HUES6 (cell line): ENCODE measurements around the gene NIT2.
A peak's percentile ranks its signal among the peaks of the same experiment; 100 is the strongest.
"Not testable (repeated sequence)": the region's sequence is repeated elsewhere in the genome, so short reads cannot be mapped to it uniquely, and the experiment has no call there.

Source experiments
- H3K27ac ChIP-seq: 2 replicates; pipeline ENCODE4 v1.7.0; 2013; ENCODE audit warnings: low read depth, mild to moderate bottlenecking, low read length, inconsistent platforms
- H3K27me3 ChIP-seq: 2 replicates; pipeline ENCODE4 v1.6.1; 2013; ENCODE audit warnings: low read length; ENCODE audit not compliant: control insufficient read depth, insufficient read depth
- H3K36me3 ChIP-seq: 2 replicates; pipeline ENCODE4 v1.6.1; 2013; ENCODE audit warnings: low read length; ENCODE audit not compliant: control insufficient read depth, insufficient read depth
- H3K4me1 ChIP-seq: 2 replicates; pipeline ENCODE4 v1.6.1; 2013; ENCODE audit warnings: low read length; ENCODE audit not compliant: control insufficient read depth, insufficient read depth
- H3K4me3 ChIP-seq: 2 replicates; pipeline ENCODE4 v1.5.1; 2013; ENCODE audit warnings: low read depth, low read length
- H3K9ac ChIP-seq: one replicate; pipeline ENCODE4 v1.6.1; 2013; ENCODE audit warnings: mild to moderate bottlenecking, low read length
- H3K9me3 ChIP-seq: 2 replicates; pipeline ENCODE4 v1.6.1; 2013; ENCODE audit warnings: low read depth, low read length; ENCODE audit not compliant: control insufficient read depth, insufficient read depth

NIT2 gene

DNA sequence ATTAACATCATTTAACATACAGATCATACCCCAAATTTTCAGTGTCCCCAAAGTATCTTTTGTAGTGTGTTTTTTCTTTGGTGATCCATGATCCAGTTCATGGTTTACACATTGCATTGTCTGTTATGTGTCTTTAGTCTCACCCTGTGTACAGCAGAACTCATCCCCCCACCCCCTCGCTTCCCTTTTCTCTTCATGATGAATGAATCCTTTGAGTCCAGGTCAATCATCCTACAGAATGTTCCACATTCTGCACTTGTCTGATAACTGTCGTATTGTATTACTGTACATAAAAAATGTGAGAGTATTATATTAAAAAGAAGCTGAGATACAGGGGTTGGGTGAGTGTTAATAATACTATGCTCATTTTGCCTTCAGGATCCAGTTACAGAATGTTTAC, 14.6 kb upstream of the NIT2 start:
- no peak overlapping the region for H3K4me3 ChIP-seq
- no peaks in the 10 kb centered on the region for H3K27me3 ChIP-seq
- peaks cover 64% of the 10 kb centered on the region for H3K36me3 ChIP-seq
- H3K9me3 ChIP-seq: no peaks in the 10 kb centered on the region
- no peaks in the 10 kb centered on the region for H3K4me1 ChIP-seq
- no peak overlapping the region for H3K27ac ChIP-seq
- H3K9ac ChIP-seq: no peak overlapping the region

DNA sequence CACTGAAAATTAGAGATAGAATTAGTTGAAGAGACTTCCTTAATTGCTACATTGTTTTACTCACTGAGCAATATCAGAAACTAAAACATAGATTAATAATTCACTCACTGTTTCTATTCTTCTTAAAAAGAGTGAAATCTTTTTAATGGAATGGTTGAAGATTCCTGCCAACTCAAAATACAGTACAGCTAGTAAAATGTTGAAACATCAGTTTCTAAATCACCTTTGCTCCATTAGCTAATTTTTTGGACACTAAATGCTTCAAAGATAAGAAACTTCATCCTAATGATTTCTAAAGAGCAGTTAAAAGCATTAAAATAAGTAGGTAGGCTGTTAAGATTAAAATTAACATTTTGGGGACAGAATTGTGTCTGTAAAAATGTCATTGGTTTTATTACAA, 10.5 kb upstream of the NIT2 start:
- H3K9ac ChIP-seq: no peak overlapping the region
- no peaks in the 10 kb centered on the region for H3K9me3 ChIP-seq
- no peaks in the 10 kb centered on the region for H3K27me3 ChIP-seq
- no peak overlapping the region for H3K4me3 ChIP-seq
- no peaks in the 10 kb centered on the region for H3K4me1 ChIP-seq
- peaks cover 47% of the 10 kb centered on the region for H3K36me3 ChIP-seq
- no peak overlapping the region for H3K27ac ChIP-seq

DNA sequence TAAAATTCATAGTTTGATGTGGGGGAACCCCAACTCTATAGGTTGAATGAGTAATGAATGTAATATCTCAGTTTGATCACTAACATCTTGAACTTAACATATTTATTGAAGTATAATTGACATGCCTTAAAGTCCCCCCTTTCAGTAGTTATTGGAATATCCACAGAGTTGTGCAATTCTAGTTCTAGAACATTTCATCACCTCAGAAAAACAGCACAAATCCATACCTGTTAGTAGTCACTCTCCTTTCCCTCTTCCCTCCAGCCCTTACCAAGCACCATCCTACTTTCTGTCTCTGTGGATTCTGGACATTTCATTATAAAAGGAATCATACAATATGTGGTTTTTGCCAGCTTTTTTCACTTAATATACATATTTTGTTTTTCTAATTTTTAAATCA, 8.7 kb upstream of the NIT2 start:
- Histone ChIP-seq H3K36me3 (peaks cover 35% of the 10 kb centered on the region), H3K4me1 (no peaks in the 10 kb centered on the region), H3K27me3 (no peaks in the 10 kb centered on the region), H3K9ac (no peak overlapping the region), H3K9me3 (no peaks in the 10 kb centered on the region), H3K27ac (no peak overlapping the region), H3K4me3 (no peak overlapping the region)

DNA sequence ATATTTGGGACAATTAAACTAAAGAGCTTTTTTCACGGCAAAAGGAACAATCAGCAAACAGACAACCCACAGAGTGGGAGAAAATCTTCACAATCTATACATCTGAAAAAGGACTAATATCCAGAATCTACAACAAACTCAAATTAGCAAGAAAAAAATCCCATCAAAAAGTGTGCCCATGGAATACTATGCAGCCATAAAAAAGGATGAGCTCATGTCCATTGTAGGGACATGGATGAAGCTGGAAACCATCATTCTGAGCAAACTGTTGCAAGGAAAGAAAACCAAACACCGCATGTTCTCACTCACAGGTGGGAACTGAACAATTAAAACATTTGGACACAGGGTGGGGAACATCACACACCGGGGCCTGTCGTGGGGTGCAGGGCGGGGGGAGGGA, 7.2 kb upstream of the NIT2 start:
- H3K9ac ChIP-seq, H3K27me3 ChIP-seq, H3K27ac ChIP-seq, H3K9me3 ChIP-seq, H3K4me1 ChIP-seq, H3K4me3 ChIP-seq: not testable (repeated sequence)
- peaks cover 26% of the 10 kb centered on the region for H3K36me3 ChIP-seq

DNA sequence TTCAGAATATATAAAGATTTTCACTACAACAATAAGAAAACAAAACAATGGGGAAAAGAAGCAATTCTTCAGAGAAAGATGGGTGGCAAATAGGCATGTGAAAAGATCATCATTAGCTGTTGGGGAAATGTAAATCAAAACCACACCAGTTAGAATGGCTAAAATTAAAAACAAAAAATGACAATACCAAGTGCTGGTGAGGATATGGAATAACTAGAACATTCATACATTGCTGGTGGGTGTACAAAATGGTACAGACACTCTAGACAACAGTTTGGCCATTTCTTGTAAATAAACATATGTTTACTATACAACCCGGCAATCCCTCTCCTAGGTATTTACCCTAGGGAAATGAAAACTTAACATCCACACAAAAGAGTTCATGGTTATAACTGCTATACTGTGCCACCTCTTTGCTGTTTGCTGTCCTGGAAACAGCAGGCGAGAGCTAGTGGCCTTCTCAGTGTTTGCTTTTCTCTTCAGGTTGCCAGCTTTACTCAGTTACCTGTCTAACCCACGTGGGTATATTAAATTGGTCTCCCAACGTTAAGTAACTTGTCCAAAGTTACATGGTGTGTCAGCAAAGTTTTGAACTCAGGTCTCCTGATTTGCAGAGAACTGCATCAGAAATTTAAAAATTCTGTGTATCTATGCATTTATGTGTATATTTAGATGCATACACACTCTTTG, 4.6 kb upstream of the NIT2 start:
- no peak overlapping the region for H3K27ac ChIP-seq
- H3K9me3 ChIP-seq: no peaks in the 10 kb centered on the region
- peaks cover 11% of the 10 kb centered on the region for H3K36me3 ChIP-seq
- no peak overlapping the region for H3K9ac ChIP-seq
- H3K4me3 ChIP-seq: no peak overlapping the region
- no peaks in the 10 kb centered on the region for H3K27me3 ChIP-seq
- H3K4me1 ChIP-seq: peaks cover under 1% of the 10 kb centered on the region

DNA sequence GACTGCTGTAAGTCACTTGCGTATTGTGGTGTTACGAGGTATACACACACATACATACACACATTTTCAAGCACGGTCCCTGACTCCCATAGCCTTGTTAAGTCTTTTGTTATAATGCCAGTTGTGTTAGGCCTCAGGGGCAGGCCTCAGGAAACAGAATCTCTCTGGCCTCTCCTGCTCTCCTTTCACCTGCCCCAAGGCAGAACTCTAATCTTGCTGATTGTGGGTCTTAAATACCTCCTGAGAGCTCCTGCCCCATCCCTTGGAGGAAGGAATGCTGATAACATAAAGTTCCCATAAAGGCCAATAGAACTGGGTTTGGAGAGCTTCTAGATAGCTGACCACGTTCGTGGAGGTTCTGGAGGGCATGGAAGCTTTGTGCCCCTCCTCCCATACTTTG, 3.9 kb upstream of the NIT2 start:
- H3K9ac ChIP-seq: no peak overlapping the region
- no peaks in the 10 kb centered on the region for H3K9me3 ChIP-seq
- no peak overlapping the region for H3K27ac ChIP-seq
- no peak overlapping the region for H3K4me3 ChIP-seq
- H3K36me3 ChIP-seq: peaks cover 5% of the 10 kb centered on the region; the same call in 1 of the 2 replicates
- no peaks in the 10 kb centered on the region for H3K27me3 ChIP-seq
- peaks cover 8% of the 10 kb centered on the region for H3K4me1 ChIP-seq

DNA sequence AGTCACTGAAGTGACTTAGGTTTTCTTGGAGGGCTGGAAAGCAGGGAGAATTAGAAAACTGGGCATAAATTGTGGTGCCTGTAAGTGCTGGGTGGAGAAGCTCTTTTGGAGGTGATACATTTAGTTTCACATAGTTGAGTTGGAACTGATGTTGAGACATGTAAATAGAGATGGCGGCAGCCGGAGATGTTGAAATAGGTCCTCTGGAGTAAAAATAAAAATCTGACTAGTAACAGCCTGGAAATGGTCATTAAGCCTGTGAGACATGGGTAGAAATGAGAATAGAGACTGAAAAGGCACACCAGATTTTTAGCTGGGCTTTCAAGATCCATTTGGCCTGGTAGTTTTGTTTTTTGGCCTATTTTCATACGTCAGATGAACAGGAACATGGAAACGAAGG, 2.9 kb upstream of the NIT2 start:
- Histone ChIP-seq H3K9me3 (no peaks in the 10 kb centered on the region), H3K4me1 (peaks cover 13% of the 10 kb centered on the region), H3K36me3 (peaks cover 5% of the 10 kb centered on the region; the same call in 1 of the 2 replicates), H3K4me3 (no peak overlapping the region), H3K27me3 (no peaks in the 10 kb centered on the region), H3K27ac (no peak overlapping the region), H3K9ac (no peak overlapping the region)

DNA sequence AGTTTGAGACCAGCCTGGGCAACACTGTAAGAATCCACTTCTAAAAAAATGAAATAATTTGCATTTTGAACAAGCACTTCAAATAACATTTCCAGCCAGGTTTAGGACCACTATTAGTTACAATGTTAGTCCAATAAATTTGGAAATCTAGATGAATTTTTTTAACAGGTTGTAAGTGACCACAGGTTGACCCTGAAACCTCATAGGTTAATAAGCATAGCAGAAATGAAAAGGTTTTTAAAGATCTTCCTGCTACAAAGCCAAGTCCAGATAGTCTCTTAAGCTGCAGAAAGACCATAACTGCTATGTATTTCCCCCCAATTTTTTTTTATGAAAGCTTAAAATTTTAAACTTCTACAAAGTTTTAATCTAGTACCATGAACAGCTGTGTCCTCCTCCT, 1.5 kb upstream of the NIT2 start:
- Histone ChIP-seq H3K4me3 (no peak overlapping the region), H3K36me3 (no peaks in the 10 kb centered on the region), H3K9me3 (no peaks in the 10 kb centered on the region), H3K9ac (no peak overlapping the region), H3K27me3 (no peaks in the 10 kb centered on the region), H3K27ac (no peak overlapping the region), H3K4me1 (peaks cover 13% of the 10 kb centered on the region)

DNA sequence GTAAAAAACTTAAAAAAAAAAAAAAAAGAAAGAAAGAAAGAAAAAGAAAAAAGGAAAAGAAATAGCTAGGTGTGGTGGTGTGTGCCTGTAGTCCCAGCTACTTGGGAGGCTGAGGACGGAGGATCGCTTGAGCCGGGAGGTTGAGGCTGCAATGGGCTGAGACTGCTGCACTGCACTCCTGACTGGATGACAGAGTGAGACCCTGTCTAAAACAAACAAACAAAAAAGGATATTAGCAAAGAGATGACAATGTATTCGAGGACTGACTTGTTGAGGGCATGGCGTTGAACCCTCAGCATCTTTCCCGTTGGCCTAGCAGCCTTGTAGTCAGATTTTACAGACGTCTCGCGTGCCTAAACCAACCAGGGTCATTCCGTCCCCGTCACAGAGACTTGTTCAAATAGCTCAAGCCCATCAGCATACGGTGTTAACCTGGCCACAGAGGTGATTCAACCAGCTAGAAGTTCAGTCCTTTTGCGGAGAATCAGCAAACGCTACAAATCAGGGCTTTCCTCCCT, 528 bp upstream of the NIT2 start:
- Histone ChIP-seq H3K27ac (no peak overlapping the region), H3K36me3 (0 out of 2 replicates have a peak, but pooled peaks cover 2% of the 10 kb centered on the region), H3K9me3 (no peaks in the 10 kb centered on the region), H3K9ac (peak overlapping the region; percentile 52), H3K27me3 (no peaks in the 10 kb centered on the region), H3K4me1 (peaks cover 13% of the 10 kb centered on the region), H3K4me3 (peak overlapping the region; percentile 60)

DNA sequence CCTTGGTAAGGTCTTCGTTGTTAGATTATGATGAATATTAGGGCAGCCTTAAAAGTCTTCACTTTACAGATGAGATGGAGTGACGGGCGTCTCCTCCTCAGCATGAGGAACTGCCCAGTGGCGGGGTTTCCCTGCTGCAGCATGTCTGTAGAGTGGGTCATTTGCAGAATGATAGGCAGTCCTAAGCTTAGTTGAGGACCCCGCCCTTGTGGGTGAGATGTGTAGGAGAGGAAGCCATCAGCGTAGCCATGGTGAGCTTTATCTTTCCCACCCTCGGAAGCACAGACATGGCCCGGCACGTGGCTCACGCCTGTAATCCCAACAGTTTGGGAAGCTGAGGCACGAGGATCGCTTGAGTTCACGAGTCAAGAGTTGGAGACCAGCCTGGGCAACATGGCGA, 877 bp downstream of the NIT2 start:
- Histone ChIP-seq H3K4me3 (peak overlapping the region; percentile 60), H3K4me1 (peaks cover 13% of the 10 kb centered on the region), H3K27ac (peak overlapping the region; percentile 84; the same call in 1 of the 2 replicates), H3K27me3 (no peaks in the 10 kb centered on the region), H3K9me3 (no peaks in the 10 kb centered on the region), H3K36me3 (peaks cover 14% of the 10 kb centered on the region; the same call in 1 of the 2 replicates), H3K9ac (peak overlapping the region; percentile 90)

DNA sequence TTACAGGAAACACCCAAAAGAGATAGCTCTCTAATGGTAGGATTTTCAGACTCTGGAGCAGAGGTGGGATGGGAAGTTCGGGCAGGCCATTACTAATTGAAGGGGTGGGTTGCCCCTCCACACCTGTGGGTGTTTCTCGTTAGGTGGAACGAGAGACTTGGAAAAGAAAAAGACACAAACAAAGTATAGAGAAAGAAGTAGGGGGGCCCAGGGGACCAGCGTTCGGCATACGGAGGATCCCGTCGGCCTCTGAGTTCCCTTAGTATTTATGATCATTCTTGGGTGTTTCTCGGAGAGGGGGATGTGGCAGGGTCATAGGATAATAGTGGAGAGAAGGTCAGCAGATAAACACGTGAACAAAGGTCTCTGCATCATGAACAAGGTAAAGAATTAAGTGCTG, 1.7 kb downstream of the NIT2 start:
- not testable (repeated sequence) for H3K27ac ChIP-seq, H3K9ac ChIP-seq, H3K4me3 ChIP-seq, H3K9me3 ChIP-seq, H3K27me3 ChIP-seq
- H3K36me3 ChIP-seq: peaks cover 20% of the 10 kb centered on the region
- peaks cover 13% of the 10 kb centered on the region for H3K4me1 ChIP-seq
